ENCODE results near the gene CYP39A1.

- TF ChIP-seq CTCF (IDR thresholded peaks at IDR 0.05 in 2 of 3, conservative IDR thresholded peaks at IDR 0.05 in 1 of 3; ENCODE audit: borderline replicate concordance in 1 of 3, insufficient read depth in 1 of 3, low read depth in 2 of 3, low read length in 2 of 3): no peak
- no peak for TF ChIP-seq POLR2AphosphoS5 (IDR thresholded peaks at IDR 0.05; ENCODE audit: low read depth, low read length)
- no peak for TF ChIP-seq MAX (IDR thresholded peaks at IDR 0.05)
- no peak for TF ChIP-seq RAD21 (IDR thresholded peaks at IDR 0.05; ENCODE audit: low read depth)
- TF ChIP-seq SRF (IDR thresholded peaks at IDR 0.05; ENCODE audit: low read depth): no peak
- no peak for TF ChIP-seq REST (IDR thresholded peaks at IDR 0.05; ENCODE audit: low read depth)
- no peak for TF ChIP-seq SIN3A (IDR thresholded peaks at IDR 0.05; ENCODE audit: low read depth)
- TF ChIP-seq POLR2A (IDR thresholded peaks at IDR 0.05; ENCODE audit: borderline replicate concordance, extremely low read depth, insufficient read depth, insufficient read length): no peak
- TF ChIP-seq ZNF274 (IDR thresholded peaks at IDR 0.05; ENCODE audit: low read depth, low read length): no peak
Observed at GRCh38 chr6:46539866-46540265, 112.8 kb downstream of the CYP39A1 start.
